ENCODE measurements around the gene NOP58.
"Not testable (repeated sequence)": the region's sequence is repeated elsewhere in the genome, so short reads cannot be mapped to it uniquely, and the experiment has no call there.

NOP58 gene, protein sequence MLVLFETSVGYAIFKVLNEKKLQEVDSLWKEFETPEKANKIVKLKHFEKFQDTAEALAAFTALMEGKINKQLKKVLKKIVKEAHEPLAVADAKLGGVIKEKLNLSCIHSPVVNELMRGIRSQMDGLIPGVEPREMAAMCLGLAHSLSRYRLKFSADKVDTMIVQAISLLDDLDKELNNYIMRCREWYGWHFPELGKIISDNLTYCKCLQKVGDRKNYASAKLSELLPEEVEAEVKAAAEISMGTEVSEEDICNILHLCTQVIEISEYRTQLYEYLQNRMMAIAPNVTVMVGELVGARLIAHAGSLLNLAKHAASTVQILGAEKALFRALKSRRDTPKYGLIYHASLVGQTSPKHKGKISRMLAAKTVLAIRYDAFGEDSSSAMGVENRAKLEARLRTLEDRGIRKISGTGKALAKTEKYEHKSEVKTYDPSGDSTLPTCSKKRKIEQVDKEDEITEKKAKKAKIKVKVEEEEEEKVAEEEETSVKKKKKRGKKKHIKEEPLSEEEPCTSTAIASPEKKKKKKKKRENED

DNA sequence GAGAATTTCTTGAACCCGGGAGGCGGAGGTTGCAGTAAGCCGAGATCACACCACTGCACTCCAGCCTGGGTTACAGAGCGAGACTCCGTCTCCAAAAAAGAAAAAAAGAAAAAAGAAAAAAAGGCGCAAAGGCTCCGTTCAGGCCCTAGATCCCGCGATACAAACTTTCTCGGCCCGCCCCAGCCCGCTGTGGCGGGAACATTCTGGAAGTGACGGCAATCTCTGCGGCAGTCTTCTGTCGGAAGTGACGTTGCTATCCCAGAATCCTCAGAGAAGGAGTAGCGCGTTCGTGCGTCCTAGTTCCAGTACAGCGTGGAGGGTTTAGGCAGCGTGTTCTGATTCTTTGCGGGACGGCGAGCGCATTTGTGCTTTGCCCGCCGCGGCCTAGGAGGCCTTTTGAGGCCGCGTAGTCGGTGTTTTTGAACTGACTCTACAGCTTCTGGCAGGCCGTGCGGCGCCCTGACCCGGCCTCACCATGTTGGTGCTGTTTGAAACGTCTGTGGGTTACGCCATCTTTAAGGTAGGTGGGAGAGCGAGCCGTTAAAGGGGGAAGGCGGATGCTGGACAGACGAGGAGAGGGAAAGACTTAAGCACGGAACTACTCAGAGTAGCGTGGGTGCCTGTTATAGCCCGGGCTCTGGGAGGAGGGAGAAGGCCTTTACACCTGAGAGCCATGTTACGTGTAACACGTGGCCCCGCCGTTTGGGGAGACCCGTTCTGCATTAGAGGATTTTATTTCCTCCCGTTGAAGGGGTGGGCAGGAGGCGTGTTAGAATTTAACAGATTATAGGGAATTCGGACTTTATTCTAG lies at the start of gene NOP58:
TSS of gene NOP58 (plus strand) at position 297 of the 811 bp plus-strand sequence. CDS start at position 476, 179 bp downstream.
- DNase-seq, result peak; percentile 90

DNA sequence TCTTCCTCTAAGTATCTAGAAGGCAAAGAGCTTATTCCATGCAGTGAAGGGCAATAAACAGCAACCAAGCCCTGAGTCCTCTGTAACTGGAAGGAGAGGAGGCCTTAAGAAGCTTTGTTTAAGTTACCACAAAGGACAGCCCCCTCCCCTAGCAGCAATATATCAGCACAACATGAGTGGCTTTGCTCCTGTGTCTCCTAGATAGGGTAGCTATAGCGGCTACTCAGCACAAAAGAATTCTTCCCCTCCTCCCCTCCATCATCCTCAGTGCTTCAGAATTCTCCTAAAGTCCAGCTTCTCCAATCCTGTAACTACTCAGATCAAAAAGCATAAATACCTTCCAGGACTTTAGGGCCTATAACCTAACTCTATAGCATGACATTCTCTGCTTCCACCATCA lies 43.7 kb upstream of the NOP58 start:
- no peak for DNase-seq

DNA sequence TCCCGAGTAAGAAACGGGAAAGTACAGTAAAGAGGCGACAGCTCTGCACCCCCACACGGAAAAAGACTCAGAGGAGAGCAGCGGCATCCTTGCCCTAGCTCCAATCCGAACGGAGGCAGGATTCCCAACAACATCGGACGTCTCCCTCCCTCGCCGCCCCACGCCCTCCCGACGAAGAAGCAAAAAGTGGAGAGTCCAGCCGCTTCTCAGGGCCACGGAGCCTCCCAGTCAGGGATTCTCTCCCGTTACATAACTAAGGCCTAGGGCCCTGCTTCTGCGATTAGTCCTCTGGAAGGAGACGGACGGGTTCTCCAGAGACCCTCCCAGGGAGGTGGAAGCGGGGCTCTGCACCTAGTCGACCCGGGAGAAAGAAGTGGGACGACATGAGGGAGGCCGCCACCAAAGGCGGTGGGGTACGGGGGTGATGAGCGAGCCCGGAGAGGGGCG lies 27.8 kb upstream of the NOP58 start:
- DNase-seq, result peak; percentile 71

DNA sequence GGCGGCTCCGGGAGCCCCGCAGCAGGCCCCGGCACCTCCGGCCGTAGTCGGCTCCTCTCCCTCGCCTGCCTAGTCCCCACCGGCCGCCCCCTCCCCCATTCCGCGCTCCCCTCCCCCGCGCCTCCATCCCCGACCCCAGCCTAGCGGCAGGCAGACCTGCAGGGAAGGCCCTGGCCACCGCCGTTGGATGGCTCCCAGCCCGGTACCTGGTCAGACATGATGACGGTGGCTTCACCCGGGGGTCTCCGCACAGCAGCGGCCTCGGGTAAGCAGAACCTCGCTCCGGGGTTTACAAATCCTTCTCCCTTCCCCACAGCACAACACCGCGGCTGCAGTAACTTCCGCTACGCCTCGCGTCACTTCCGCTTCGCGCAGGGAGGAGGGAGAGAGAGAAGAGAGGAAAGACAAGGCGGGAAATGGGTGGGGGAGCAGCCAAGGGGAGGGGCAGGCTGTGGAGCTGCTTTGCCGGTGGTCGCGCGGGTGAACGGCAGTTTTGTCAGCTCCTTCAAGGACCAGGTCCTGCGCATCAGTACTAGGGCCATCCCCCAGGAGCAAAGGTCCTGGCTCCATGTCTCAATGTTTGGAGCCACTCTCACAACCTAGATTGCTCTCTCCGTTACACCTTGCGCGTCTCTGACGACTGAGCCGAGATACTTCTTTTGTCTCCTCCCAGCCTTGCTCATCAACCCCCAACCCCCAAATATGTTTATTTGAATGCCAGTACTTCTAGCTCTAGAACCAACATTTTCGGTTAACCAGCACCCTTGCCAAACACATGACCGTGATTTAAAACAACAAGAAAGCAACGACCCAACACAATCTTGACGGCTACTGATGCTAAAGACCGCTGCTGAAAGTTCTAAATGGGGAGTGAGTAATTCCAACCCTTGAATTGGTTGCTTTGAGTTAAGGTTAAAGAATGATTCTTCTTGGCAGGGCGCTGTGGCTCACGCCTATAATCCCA lies 27.0 kb upstream of the NOP58 start, which contains the start of gene SUMO1:
TSS of gene SUMO1 (minus strand) at position 364 of the 964 bp plus-strand sequence. CDS start at position 218, 146 bp downstream.
- peak; percentile 96 for DNase-seq

DNA sequence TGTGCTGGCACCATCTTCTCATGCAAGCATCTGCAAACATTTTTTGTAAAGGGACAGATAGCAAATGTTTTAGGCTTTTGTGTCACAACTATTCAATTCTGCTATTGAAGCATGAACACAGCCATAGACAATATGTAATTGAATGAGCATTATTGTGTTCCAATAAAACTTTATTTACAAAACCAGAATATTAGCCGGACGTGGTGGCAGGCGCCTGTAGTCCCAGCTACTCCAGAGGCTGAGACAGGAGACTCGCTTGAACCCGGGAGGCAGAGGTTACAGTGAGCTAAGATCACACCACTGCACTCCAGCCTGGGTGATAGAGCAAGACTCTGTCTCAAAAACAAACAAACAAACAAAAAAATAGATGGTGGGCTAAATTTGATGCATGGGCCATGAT lies 17.9 kb upstream of the NOP58 start:
- not testable (repeated sequence) for DNase-seq

DNA sequence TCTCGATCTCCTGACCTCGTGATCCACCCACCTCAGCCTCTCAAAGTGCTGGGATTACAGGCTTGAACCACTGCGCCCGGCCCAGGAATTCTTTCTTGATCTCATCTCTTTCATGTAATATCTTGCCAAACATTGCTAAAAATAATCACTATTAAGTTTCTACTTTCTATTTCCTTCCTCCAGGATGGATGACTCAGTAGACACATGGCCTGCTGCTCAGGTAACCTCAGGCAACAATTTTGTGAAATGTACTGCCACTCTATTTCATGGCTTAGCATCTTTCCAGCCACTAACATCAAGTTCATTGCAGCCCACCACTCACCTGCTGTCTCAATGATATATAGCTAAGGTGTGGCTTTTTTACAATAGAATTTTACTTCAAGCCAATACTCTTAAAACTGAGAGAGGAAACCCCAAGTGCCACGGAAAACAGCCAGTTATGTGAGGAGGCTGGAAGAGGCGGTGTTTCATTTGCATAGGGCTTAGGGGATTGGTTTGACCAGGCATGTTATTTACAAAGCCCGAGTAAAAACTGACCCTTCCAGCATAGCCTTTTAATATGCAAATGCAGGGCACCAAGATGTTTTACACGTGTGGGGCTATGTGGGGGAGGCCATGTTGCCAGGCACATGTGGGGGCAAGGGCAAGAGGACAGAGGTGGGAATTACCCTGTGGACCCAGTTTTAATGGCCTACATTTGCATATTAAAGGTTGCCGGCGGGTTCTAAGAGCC lies 15.9 kb upstream of the NOP58 start:
- DNase-seq, result no peak

DNA sequence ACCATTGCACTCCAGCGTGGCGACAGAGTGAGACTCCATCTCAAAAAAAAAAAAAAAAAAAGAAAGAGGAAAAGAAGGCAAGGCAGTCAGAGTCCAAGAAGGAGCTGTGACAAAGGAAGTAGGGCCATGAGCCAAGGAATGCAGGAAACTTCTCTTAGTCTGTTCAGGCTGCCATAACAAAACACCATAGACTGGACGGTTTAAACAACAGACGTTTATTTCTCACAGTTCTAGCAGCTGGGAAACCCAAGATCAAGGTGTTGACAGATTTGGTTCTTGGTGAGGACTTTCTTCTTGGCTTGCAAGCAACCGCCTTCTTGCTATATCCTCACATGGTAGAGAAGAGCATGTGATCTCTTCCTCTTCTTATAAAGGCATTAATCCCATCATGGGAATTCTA lies 14.1 kb upstream of the NOP58 start:
- DNase-seq, result no peak

DNA sequence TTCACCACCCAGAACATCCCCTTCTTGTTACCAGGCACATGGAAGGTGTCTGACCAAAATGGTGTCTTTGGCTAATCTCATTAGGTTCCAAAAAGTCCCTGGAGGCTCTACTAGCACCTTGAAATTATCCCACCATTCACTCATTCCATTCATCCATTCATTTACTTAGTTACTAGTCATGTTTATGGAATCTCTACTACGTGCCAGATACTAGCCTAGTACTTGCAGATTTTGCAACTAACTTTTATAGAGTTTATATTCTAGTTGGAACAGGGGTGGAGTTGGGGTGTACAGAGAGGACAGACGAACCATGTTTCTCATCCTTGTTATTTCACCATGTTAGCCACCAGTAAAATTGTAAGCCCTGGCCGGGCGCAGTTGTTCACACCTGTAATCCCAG lies 4.0 kb upstream of the NOP58 start:
- no peak for DNase-seq

DNA sequence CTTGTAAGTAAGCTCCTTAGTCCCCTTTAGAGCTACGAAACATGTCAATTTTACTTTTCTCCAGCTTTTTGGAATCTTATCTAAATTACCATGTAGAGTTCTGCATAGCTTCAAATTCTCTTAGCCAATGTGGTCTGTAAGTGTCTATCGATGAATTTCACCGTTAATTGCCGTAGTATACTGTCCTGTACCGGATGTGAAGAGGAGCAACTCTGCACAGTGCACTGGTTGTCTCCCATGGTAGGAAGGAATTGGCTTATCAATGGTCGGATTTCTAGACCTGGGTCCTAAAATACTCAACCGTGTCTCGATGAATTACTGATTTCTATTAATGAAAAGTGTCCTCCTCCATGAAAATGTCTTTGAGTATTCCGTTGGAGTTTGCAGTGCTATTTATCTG lies 1.9 kb downstream of the NOP58 start:
- no peak for DNase-seq

DNA sequence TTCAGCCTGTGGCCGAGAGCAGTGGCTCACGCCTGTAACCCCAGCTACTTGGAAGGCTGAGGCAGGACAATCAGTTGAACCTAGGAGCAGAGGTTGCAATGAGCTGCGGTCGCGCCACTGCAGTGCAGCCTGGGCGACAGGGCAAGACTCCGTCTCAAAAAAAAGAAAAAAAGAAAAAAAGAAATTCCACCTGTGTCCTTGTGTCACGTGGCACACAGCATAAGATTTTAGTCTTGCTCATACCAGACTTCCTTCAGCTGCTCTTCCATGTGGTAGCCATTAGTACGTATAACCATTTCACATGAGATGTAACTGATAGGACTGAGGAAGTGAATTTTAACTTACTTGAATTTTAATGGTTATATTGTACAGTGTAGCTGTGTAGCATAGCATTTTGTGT lies 4.0 kb downstream of the NOP58 start:
- DNase-seq, result no peak

DNA sequence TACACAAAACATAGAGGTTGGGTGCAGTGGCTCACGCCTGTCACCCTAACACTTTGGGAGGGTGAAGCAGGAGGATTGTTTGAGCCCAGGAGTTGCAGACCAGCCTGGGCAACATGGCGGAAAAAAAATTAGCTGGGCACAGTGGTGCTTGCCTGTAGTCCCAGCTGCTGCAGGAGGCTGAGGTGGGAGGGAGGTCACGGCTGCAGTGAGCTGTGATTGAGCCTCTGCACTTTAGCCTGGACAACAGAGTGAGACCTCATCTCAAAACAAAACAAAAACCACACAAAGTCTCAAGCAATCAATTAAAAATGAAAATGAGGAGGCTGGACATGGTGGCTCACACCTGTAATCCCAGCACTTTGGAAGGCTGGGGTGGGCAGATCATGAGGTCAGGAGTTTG lies 4.9 kb downstream of the NOP58 start:
- DNase-seq, result no peak

DNA sequence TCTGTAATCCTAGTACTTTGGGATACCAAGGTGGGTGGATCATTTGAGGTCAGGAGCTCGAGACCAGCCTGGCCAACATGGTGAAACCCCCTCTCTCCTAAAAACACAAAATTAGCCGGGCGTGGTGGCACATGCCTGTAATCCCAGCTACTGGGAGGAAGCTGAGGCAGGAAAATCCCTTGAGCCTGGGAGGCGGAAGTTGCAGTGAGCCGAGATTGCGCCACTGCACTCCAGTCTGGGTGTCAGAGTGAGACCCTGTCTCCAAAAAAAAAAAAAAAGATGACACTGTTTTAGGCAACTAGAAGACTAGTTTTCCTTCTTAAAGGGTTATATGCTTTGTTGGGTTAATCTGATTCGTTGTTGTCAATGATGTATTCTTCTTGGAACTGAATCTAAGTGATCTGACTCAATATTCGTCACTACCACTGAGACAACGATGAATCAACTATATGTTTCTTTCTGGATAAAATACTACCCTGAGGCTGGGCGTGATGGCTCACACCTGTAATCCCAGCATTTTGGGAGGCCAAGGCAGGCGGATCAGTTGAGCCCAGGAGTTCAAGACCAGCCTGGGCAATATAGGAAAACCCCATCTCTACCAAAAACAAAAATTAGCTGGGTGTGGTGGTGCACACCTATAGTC lies 10.6 kb downstream of the NOP58 start:
- DNase-seq, result not testable (repeated sequence)

DNA sequence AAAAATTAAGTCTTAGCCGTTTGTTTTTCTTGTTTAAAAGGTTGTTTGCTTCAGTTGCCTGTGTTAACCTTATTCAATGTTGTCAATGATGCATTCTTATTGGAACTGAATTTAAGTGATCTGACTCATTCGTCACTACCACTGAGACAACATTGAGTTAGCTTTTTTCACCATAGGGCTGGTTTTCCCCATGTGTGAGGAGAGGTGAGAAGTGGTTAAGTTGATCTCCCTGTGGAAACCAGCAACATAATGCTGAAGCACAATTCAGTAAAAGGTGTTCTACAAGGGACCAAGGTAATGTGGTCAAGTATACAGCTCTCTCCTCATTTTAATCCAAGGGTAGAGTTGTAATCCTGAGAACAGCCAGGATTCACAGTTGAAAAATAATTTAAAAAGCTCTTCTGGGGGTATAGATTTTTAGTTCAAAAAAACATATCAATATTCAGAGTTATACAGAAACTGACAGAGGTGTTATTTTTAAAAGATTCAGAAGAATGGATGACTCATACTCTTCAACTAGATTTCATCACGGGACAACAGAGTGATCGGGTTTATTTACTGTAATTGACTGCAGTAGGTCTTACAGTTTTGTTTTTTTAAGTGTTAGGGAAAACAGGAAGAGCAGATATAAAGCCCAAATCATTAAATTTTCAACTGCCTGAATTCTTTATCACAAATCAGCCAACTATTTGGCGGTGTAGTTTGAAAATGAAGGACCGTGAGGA lies 12.6 kb downstream of the NOP58 start:
- DNase-seq, result no peak

DNA sequence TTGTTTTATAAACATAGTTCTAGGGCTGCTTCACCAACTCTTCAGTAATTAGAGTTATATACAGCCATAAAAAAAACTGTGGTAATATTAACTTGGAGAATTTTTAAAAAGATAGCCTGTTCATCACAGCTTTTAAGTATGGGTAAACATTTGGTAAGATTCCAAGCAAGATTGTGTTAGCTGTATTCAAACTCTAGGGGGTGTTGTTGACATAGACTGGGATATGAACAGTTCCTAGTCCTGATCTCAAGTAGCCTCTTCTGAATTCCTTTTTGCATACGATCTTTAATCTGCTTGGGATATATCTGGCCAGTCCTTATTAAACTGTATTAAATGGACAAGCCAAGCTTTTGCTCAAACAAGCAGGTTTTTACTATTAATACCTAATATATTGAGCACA lies 13.4 kb downstream of the NOP58 start:
- DNase-seq, result no peak

DNA sequence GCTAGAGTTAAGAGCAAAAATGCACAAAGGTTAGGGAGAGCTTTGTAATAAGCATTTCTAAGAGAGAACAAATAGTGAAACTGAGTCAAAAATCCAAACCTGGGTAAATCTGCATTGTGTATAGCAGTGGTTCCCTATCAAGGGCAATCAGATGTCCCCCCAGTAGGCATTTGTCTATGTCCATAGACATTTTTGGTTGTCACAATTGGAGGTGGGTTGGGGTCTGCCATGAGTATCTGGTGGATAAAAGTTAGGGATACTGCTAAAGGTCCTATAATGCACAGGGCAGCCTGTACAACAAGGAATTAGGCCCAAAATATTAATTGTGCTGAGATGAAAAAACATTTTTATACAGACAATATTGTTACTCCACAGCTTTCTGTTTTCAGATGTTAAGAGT lies 21.0 kb downstream of the NOP58 start:
- no peak for DNase-seq

DNA sequence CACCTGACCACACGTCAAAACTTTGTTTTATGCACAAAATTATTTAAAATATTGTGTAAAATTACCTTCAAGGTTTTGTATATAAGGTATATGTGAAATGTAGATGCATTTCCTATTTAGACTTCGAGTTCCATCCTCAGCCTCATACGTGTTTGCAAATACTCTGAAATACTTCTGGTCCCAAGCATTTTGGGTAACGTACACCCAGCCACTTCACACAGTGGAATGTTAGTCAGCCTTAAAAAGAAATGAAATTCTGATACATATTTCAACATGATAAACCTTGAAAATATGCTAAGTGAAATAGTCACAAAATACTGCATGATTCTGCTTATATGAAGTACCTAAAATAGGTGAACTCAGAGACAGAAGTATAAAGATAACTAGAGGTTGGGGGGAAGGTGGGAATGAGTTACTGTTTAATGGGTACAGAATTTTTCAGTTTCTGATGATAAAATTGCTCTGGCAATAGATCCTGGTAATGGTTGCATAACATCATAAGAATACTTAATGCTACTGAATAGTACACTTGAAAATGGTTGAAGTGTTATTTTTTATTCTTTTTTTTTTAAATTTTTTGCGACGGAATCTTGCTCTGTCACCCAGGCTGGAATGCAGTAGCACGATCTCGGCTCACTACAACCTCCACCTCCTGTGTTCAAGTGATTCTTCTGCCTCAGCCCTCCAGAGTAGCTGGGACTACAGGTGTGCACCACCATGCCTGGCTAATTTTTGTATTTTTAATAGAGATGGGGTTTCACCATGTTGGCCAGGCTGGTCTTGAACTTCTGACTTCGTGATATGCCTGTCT lies 24.0 kb downstream of the NOP58 start:
- DNase-seq, result no peak

DNA sequence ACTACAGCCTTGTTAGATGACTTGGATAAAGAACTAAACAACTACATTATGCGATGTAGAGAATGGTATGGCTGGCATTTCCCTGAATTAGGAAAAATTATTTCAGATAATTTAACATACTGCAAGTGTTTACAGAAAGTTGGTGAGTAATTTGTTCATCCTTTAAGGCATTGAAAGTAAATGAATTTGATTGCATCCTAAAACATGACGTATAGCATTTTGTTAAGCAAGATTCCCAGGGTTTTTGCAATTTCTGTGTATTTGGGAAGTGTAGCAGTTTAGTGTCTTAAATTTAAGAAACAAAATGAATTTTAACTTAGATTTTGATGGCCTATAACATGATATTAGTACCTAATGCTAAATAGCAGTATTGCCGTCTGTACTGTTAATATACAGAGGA lies 24.8 kb downstream of the NOP58 start:
- no peak for DNase-seq

DNA sequence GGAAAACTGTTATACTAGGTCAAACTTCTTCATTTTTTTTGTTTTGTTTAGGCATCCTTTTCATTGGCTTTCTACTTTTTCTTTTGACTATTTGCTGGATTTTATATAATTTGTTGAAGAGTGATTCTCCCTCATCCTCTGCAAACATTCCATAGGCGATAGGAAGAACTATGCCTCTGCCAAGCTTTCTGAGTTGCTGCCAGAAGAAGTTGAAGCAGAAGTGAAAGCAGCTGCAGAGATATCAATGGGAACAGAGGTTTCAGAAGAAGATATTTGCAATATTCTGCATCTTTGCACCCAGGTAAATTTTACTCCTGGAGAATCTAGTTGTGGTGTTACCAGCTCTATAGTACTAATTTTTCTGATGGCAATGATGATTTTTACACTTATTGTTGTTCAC lies 25.4 kb downstream of the NOP58 start:
- no peak for DNase-seq

DNA sequence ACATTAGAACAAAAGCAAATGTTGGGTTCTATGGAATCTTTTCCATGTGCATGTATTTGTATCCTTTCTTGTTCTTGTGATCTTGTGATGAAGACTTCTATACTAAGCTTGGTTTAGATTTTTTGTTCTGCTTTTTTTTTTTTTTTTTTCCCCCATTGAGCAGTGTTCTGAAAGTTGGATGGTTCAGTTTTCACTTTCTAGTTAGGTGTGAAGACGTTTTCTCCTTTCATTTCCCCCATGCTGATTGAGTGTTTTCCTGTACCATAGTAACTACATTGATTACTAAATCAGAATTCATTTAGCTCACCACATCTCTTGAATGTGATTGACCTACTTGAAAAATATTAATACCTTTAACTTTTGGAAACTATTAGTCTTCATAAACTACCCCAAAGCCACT lies 34.1 kb downstream of the NOP58 start:
- no peak for DNase-seq

DNA sequence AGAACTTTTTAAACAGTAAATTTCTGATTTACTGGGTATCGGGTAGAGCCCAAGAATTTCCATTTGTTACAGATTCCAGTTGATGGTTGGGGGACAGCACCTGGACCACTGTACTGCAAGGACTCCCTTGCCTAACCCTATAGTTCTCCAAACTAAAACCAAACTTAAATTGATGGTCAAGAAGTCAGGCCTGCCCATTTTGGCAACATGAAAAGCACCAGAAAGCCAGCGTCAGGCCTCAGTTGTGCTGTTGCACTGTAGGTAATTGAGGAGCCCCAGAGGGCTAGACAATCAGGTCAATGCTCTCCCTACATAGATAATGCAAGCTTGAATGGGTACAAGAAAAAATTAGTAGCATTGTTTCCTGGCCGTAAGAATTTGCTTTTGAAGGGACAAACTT lies 40.5 kb downstream of the NOP58 start:
- peak; percentile 50 for DNase-seq
